ENCODE measurements around the gene CERS1. TPM values are rescaled to one million over a fixed set of nuclear protein-coding genes. Genes with fewer than 3 reads are reported as not detected.

Gene CERS1
- total and polyA plus RNA-seq, 2 donors (not counting 3 experiments of a cell fraction or from before 2014, with no cell fraction given), result 4.0 to 8.5 TPM

GRCh38 chr19:18871543-18871942 is 24.4 kb downstream of the CERS1 start:
- Histone ChIP-seq H3K9ac (replicated peaks; ENCODE audit: extremely low read depth, insufficient read depth, low read length) (no peak overlapping the region), H3K79me2 (ENCODE audit: control insufficient read depth, insufficient read depth, low read length) (no peaks in the 10 kb centered on the region), H3K27me3 (ENCODE audit: control insufficient read depth in 2 of 2, insufficient read depth in 2 of 2, low read length in 2 of 2) (peaks cover 5 to 11% of the 10 kb centered on the region in 2 experiments), H3K36me3 (ENCODE audit: control insufficient read depth in 2 of 2, extremely low read depth in 1 of 2, insufficient read depth in 2 of 2, low read length in 2 of 2) (peaks cover 5 to 6% of the 10 kb centered on the region in 2 experiments), H3K4me1 (ENCODE audit: control insufficient read depth, extremely low read depth, insufficient read depth, low read length) (no peaks in the 10 kb centered on the region), H3K4me2 (ENCODE audit: insufficient read depth, low read length) (no peak overlapping the region), H3K9me1 (replicated peaks; ENCODE audit: control insufficient read depth, extremely low read depth, insufficient read depth, low read length) (no peaks in the 10 kb centered on the region), H3K4me3 (replicated peaks in 1 of 3; ENCODE audit: insufficient read depth in 1 of 3, low read depth in 1 of 3, low read length in 3 of 3) (no peak overlapping the region), H4K20me1 (replicated peaks; ENCODE audit: control insufficient read depth, extremely low read depth, insufficient read depth, low read length) (no peaks in the 10 kb centered on the region), H2AFZ (ENCODE audit: low read depth, low read length) (no peak overlapping the region), H3K27ac (ENCODE audit: insufficient read depth, low read depth, low read length) (no peak overlapping the region), H3K9me3 (replicated peaks; ENCODE audit: control insufficient read depth, insufficient read depth, low read length) (no peaks in the 10 kb centered on the region)
- dilution Hi-C loops (cut with MboI; ENCODE audit: extremely low pct_ligation_motif_present, low sequenced_read_pairs) (no loop called here), intact Hi-C loops (cut with micrococcal nuclease) (no loop called here)
- FAIRE-seq, result no peak
- CTCF ChIA-PET, result interaction anchor here (0.6 to 2.0 kb wide), 5 partner anchors 16 to 115 kb away, joined by 3 to 6 read pairs (median 3); partner anchors contain the start of genes COPE and DDX49
- TF ChIP-seq GATA2 (IDR thresholded peaks at IDR 0.05; ENCODE audit: insufficient read depth, insufficient read length, low read depth, low read length) (no peak), JUN (IDR thresholded peaks at IDR 0.05; ENCODE audit: borderline replicate concordance, insufficient read depth, insufficient read length, low read depth) (no peak), POLR2A (IDR thresholded peaks at IDR 0.05; ENCODE audit: low read depth, low read length) (no peak)
- BruUV-seq (replicated peaks), result no TSS peak
- no peak for DNase-seq (ENCODE audit: low read depth, low spot score)
- POLR2A ChIA-PET, result no interaction called here

GRCh38 chr19:18870531-18871172 is 25.3 kb downstream of the CERS1 start:
- dilution Hi-C loops (cut with MboI; ENCODE audit: extremely low pct_ligation_motif_present, low sequenced_read_pairs), result no loop called here
- no peaks in the 10 kb centered on the region for H3K79me2 ChIP-seq (ENCODE audit: control insufficient read depth, insufficient read depth, low read length)
- H3K36me3 ChIP-seq (ENCODE audit: control insufficient read depth in 2 of 2, extremely low read depth in 1 of 2, insufficient read depth in 2 of 2, low read length in 2 of 2), result peaks cover 8 to 10% of the 10 kb centered on the region in 2 experiments
- no peaks in the 10 kb centered on the region for H3K4me1 ChIP-seq (ENCODE audit: control insufficient read depth, extremely low read depth, insufficient read depth, low read length)
- ChIA-PET CTCF (interaction anchor here (2.0 kb wide), 1 partner anchor 116 kb away, joined by 6 read pairs; no protein-coding TSS in a partner anchor), POLR2A (no interaction called here)
- H4K20me1 ChIP-seq (replicated peaks; ENCODE audit: control insufficient read depth, extremely low read depth, insufficient read depth, low read length), result no peaks in the 10 kb centered on the region
- no peak for TF ChIP-seq CTCF (IDR thresholded peaks at IDR 0.05; ENCODE audit: extremely low read depth in 1 of 2, insufficient read depth in 1 of 2, low read depth in 1 of 2, low read length in 2 of 2)
- TF ChIP-seq GATA2 (IDR thresholded peaks at IDR 0.05; ENCODE audit: insufficient read depth, insufficient read length, low read depth, low read length), result no peak
- TF ChIP-seq FOS (IDR thresholded peaks at IDR 0.05; ENCODE audit: borderline replicate concordance, insufficient read depth, low read length), result no peak
- BruUV-seq (replicated peaks), result no TSS peak
- no peak overlapping the region for H3K4me3 ChIP-seq (replicated peaks in 1 of 3; ENCODE audit: insufficient read depth in 1 of 3, low read depth in 1 of 3, low read length in 3 of 3)
- H3K9me1 ChIP-seq (replicated peaks; ENCODE audit: control insufficient read depth, extremely low read depth, insufficient read depth, low read length), result no peaks in the 10 kb centered on the region
- FAIRE-seq (no peak), DNase-seq (ENCODE audit: low read depth, low spot score) (no peak)
- no peak overlapping the region for H3K9ac ChIP-seq (replicated peaks; ENCODE audit: extremely low read depth, insufficient read depth, low read length)
- no peaks in the 10 kb centered on the region for H3K9me3 ChIP-seq (replicated peaks; ENCODE audit: control insufficient read depth, insufficient read depth, low read length)
- H2AFZ ChIP-seq (ENCODE audit: low read depth, low read length), result no peak overlapping the region
- H3K27me3 ChIP-seq (ENCODE audit: control insufficient read depth in 2 of 2, insufficient read depth in 2 of 2, low read length in 2 of 2), result peaks cover 5 to 11% of the 10 kb centered on the region in 2 experiments
- intact Hi-C loops (cut with micrococcal nuclease), result no loop called here
- H3K4me2 ChIP-seq (ENCODE audit: insufficient read depth, low read length), result no peak overlapping the region
- H3K27ac ChIP-seq (ENCODE audit: insufficient read depth, low read depth, low read length), result no peak overlapping the region

Data from endothelial cell of umbilical vein (primary cell).